GM23338 (cell line): ENCODE data around the gene CNOT11. TPM values are rescaled to one million over a fixed set of nuclear protein-coding genes. Genes with fewer than 3 reads are reported as not detected.

Experiments
- ATAC-seq: fragments of 200-7000 bp; cut with Tn5 transposase; 3 replicates; pipeline ENCODE4 v1.9.1; 2020
- DNase-seq: peaks from one replicate; pipeline ENCODE4 v3.0.0-alpha.2; 2015; ENCODE audit warnings: low spot score
- H2AFZ ChIP-seq: fragments of 200-600 bp; sonication (generic); 2 replicates; pipeline ENCODE4 v1.8.0; 2016; ENCODE audit warnings: antibody characterized with exemption, mild to moderate bottlenecking, moderate library complexity
- H3F3A ChIP-seq: fragments of 200-600 bp; sonication (generic); replicated peaks from 2 replicates; pipeline ENCODE4 v1.8.0; 2017; ENCODE audit warnings: antibody characterized with exemption, mixed run types, low read depth
- H3K27ac ChIP-seq: fragments of 200-600 bp; sonication (generic); 2 replicates; pipeline ENCODE4 v1.6.1; 2016; ENCODE audit warnings: low read depth
- H3K27me3 ChIP-seq: fragments of 200-600 bp; sonication (generic); 2 replicates; pipeline ENCODE4 v1.8.0; 2016; ENCODE audit warnings: mild to moderate bottlenecking, mixed run types, moderate library complexity; ENCODE audit not compliant: insufficient read depth
- H3K36me3 ChIP-seq: fragments of 200-600 bp; sonication (generic); 2 replicates; pipeline ENCODE4 v1.8.0; 2016; ENCODE audit warnings: mild to moderate bottlenecking; ENCODE audit not compliant: insufficient read depth
- H3K4me1 ChIP-seq: fragments of 200-600 bp; sonication (generic); 2 replicates; pipeline ENCODE4 v1.8.0; 2016; ENCODE audit warnings: mild to moderate bottlenecking, moderate library complexity; ENCODE audit not compliant: insufficient read depth
- H3K4me2 ChIP-seq: fragments of 200-600 bp; sonication (generic); 2 replicates; pipeline ENCODE4 v1.7.1; 2017; ENCODE audit warnings: mixed run types
- H3K4me3 ChIP-seq: fragments of 200-600 bp; sonication (generic); 2 replicates; pipeline ENCODE4 v1.6.1; 2016; ENCODE audit warnings: mixed run types
- H3K79me2 ChIP-seq: fragments of 200-600 bp; sonication (generic); replicated peaks from 2 replicates; pipeline ENCODE4 v1.8.0; 2017; ENCODE audit warnings: mild to moderate bottlenecking; ENCODE audit not compliant: insufficient read depth
- H3K9me2 ChIP-seq: fragments of 200-600 bp; sonication (generic); 2 replicates; pipeline ENCODE4 v1.8.0; 2017; ENCODE audit not compliant: insufficient read depth
- H4K20me1 ChIP-seq: fragments of 200-600 bp; sonication (generic); replicated peaks from 2 replicates; pipeline ENCODE4 v1.8.0; 2017; ENCODE audit warnings: mild to moderate bottlenecking; ENCODE audit not compliant: insufficient read depth
- H3K27ac Mint-ChIP-seq: 2 replicates; pipeline ENCODE4 v1.8.0; 2020; ENCODE audit warnings: inconsistent platforms, mild to moderate bottlenecking, moderate library complexity, mixed read lengths
- H3K27me3 Mint-ChIP-seq: 3 replicates; pipeline ENCODE4 v1.8.0; 2022; ENCODE audit warnings: low read depth, mild to moderate bottlenecking, moderate library complexity, mixed read lengths, inconsistent platforms; ENCODE audit not compliant: insufficient read depth, poor library complexity
- H3K36me3 Mint-ChIP-seq: 3 replicates; pipeline ENCODE4 v1.8.0; 2021; ENCODE audit warnings: low read depth, mild to moderate bottlenecking, inconsistent platforms, moderate library complexity, mixed read lengths
- H3K4me1 Mint-ChIP-seq: 3 replicates; pipeline ENCODE4 v1.8.0; 2020; ENCODE audit warnings: mild to moderate bottlenecking, inconsistent platforms, mixed read lengths
- H3K4me3 Mint-ChIP-seq: 3 replicates; pipeline ENCODE4 v1.8.0; 2021; ENCODE audit warnings: moderate library complexity, mild to moderate bottlenecking, inconsistent platforms, mixed read lengths
- H3K9me3 Mint-ChIP-seq: 3 replicates; pipeline ENCODE4 v1.8.0; 2020; ENCODE audit warnings: moderate library complexity, mild to moderate bottlenecking, inconsistent platforms, mixed read lengths
- CREB1 ChIP-seq: fragments of 250-450 bp; sonication (Bioruptor Pico); IDR thresholded peaks from 2 replicates; pipeline ENCODE4 v1.5.0; 2020; ENCODE audit warnings: low read depth, mild to moderate bottlenecking, moderate library complexity
- CTCF ChIP-seq, 2 experiments: fragments of 200-600 bp in 1 of 2; sonication (generic) in 1 of 2; conservative IDR thresholded peaks; 2 replicates each; pipeline versions ENCODE4 v1.5.1 to v1.6.1; 2016 to 2017; ENCODE audit warnings: antibody characterized with exemption in 2 of 2, low read depth in 2 of 2, mild to moderate bottlenecking in 2 of 2, moderate library complexity in 1 of 2
- ETS1 ChIP-seq: IDR thresholded peaks from 2 replicates; pipeline ENCODE4 v1.6.1; 2016; ENCODE audit warnings: antibody characterized with exemption
- EZH2phosphoT487 ChIP-seq: fragments of 200-600 bp; sonication (generic); IDR thresholded peaks from one replicate; pipeline ENCODE4 v1.8.1; 2018; ENCODE audit warnings: antibody characterized with exemption; ENCODE audit not compliant: unreplicated experiment
- NANOG ChIP-seq: IDR thresholded peaks from 2 replicates; pipeline ENCODE4 v1.6.1; 2016; ENCODE audit warnings: antibody characterized with exemption, borderline replicate concordance
- STAT1 ChIP-seq: IDR thresholded peaks from one replicate; pipeline ENCODE4 v1.6.1; 2016; ENCODE audit warnings: antibody characterized with exemption; ENCODE audit not compliant: unreplicated experiment
- ZNF462 ChIP-seq: fragments of 250-450 bp; sonication (Bioruptor Pico); IDR thresholded peaks from 2 replicates; pipeline ENCODE4 v1.5.0; 2020; ENCODE audit warnings: mild to moderate bottlenecking, moderate library complexity
- polyA plus RNA-seq: library from polyadenylated mRNA; unstranded; fragments of >200 nt; fragmentation: Nextera tagmentation; extraction: Ambion mirVana; gene quantifications from 2 replicates; pipeline ENCODE4 v1.2.1, GENCODE V29; 2016
- total RNA-seq: library from RNA; depleted of rRNA; stranded (reverse); fragments of >200 nt; shearing (Covaris generic); gene quantifications from 2 replicates; pipeline ENCODE4 v1.2.3, GENCODE V29; 2014

CNOT11 gene
- total and polyA plus RNA-seq, 2 experiments from 2014 or later, result 34.8 to 74.2 TPM

GRCh38 chr2:101262142-101262541 lies 9.5 kb downstream of the CNOT11 start (continued):
- TF ChIP-seq ZNF462 (CRISPR knock-in tag), result no peak
- TF ChIP-seq ETS1, result no peak

GRCh38 chr2:101263377-101263800 lies 10.7 kb downstream of the CNOT11 start:
- ATAC-seq, result no peak
- H3K79me2 ChIP-seq, result peaks cover 12% of the 10 kb centered on the region
- no peak for TF ChIP-seq STAT1
- TF ChIP-seq CREB1 (CRISPR knock-in tag), result no peak
- TF ChIP-seq EZH2phosphoT487, result no peak
- no peak for TF ChIP-seq CTCF (conservative IDR thresholded peaks at IDR 0.05; ENCODE audit: low read depth in 2 of 2)
- no peak for TF ChIP-seq NANOG
- no peak for TF ChIP-seq ZNF462 (CRISPR knock-in tag)

More at GRCh38 chr2:101263377-101263800, 10.7 kb downstream of the CNOT11 start:
- H3K27me3 Mint-ChIP-seq, result no peaks in the 10 kb centered on the region
- Histone ChIP-seq H3K4me1 (no peaks in the 10 kb centered on the region), H4K20me1 (peaks cover 8% of the 10 kb centered on the region), H3K4me2 (no peak overlapping the region), H3K27me3 (no peaks in the 10 kb centered on the region), H3K27ac (no peak overlapping the region), H3F3A (0 out of 2 replicates have a peak, but pooled peaks cover 4% of the 10 kb centered on the region), H2AFZ (no peak overlapping the region), H3K36me3 (peaks cover 41% of the 10 kb centered on the region), H3K4me3 (no peak overlapping the region), H3K9me2 (no peaks in the 10 kb centered on the region)
- no peak overlapping the region for H3K4me3 Mint-ChIP-seq
- no peak for DNase-seq
- H3K27ac Mint-ChIP-seq, result no peak overlapping the region
- H3K4me1 Mint-ChIP-seq, result peaks cover 13% of the 10 kb centered on the region; the same call in 2 of the 3 replicates
- H3K36me3 Mint-ChIP-seq, result peaks cover 66% of the 10 kb centered on the region
- H3K9me3 Mint-ChIP-seq, result no peaks in the 10 kb centered on the region
